CD4-positive, alpha-beta T cell (primary cell): ENCODE data around the gene EZR. TPM values are rescaled to one million over a fixed set of nuclear protein-coding genes. Genes with fewer than 3 reads are reported as not detected.

Source experiments
- ATAC-seq: fragments of 200-7000 bp; cut with Tn5 transposase; one replicate; pipeline ENCODE4 v1.10.0; 2022; ENCODE audit warnings: mild to moderate bottlenecking; ENCODE audit not compliant: poor library complexity
- CTCF ChIA-PET: fragments of 350-600 bp; sonication (Branson Sonifier 250); formaldehyde crosslinking; loops from one replicate; lab custom pipeline; 2021; ENCODE audit warnings: antibody characterized with exemption, inconsistent platforms; lab: Charles Lee
- POLR2A ChIA-PET: fragments of 350-600 bp; sonication (Branson Sonifier 250); formaldehyde crosslinking; loops from one replicate; lab custom pipeline; 2021; ENCODE audit warnings: antibody characterized with exemption, inconsistent platforms; lab: Charles Lee
- DNase-seq, 14 experiments: peaks; one replicate each; pipeline ENCODE4 v3.0.0-alpha.2; 2013 to 2020; ENCODE audit warnings: mixed read lengths in 2 of 14
- H3K27ac ChIP-seq, 2 donors: one replicate each; pipeline versions ENCODE4 v1.5.1 to v1.7.0; 2013; ENCODE audit warnings: low read length in 2 of 2, low read depth in 1 of 2, mild to moderate bottlenecking in 1 of 2
- H3K27me3 ChIP-seq, 2 experiments: 1 replicate in 1 of 2; 2 replicates in 1 of 2; pipeline versions ENCODE4 v1.6.1 to v1.7.0; 2013; ENCODE audit warnings: low read length in 2 of 2, control low read depth in 1 of 2, mild to moderate bottlenecking in 1 of 2, moderate library complexity in 1 of 2; ENCODE audit not compliant: insufficient read depth in 2 of 2, control insufficient read depth in 1 of 2
- H3K36me3 ChIP-seq: one replicate; pipeline ENCODE4 v1.6.1; 2013; ENCODE audit warnings: low read length, control low read depth; ENCODE audit not compliant: insufficient read depth
- H3K4me1 ChIP-seq: one replicate; pipeline ENCODE4 v1.6.1; 2013; ENCODE audit warnings: low read length, control low read depth; ENCODE audit not compliant: insufficient read depth
- H3K4me3 ChIP-seq: one replicate; pipeline ENCODE4 v1.5.1; 2013; ENCODE audit warnings: mild to moderate bottlenecking, low read length, moderate library complexity
- H3K9me3 ChIP-seq, 2 experiments: 1 replicate in 1 of 2; 2 replicates in 1 of 2; pipeline versions ENCODE4 v1.6.1 to v1.7.0; 2013; ENCODE audit warnings: low read length in 2 of 2, mild to moderate bottlenecking in 2 of 2, control low read depth in 1 of 2, moderate library complexity in 1 of 2; ENCODE audit not compliant: control insufficient read depth in 1 of 2, insufficient read depth in 1 of 2
- H3K27ac Mint-ChIP-seq: one replicate; pipeline ENCODE4 v1.8.0; 2020; ENCODE audit warnings: mixed read lengths
- H3K27me3 Mint-ChIP-seq: one replicate; pipeline ENCODE4 v1.8.0; 2021; ENCODE audit warnings: mixed read lengths
- H3K36me3 Mint-ChIP-seq: one replicate; pipeline ENCODE4 v1.8.0; 2021; ENCODE audit warnings: low read depth, mixed read lengths
- H3K4me1 Mint-ChIP-seq: one replicate; pipeline ENCODE4 v1.8.0; 2021; ENCODE audit warnings: low read depth, mixed read lengths
- H3K4me3 Mint-ChIP-seq: one replicate; pipeline ENCODE4 v1.8.0; 2020; ENCODE audit warnings: mild to moderate bottlenecking, mixed read lengths
- H3K9me3 Mint-ChIP-seq: one replicate; pipeline ENCODE4 v1.8.0; 2020; ENCODE audit warnings: mixed read lengths
- intact Hi-C, 2 experiments: fragments of 100-400 bp; cut with DNase I in 1 of 2; cut with micrococcal nuclease in 1 of 2; formaldehyde crosslinking; loops; one replicate each; pipeline versions ENCODE4 v1.15.1 to v1.9.0; 2023 to 2025; cut with DNase I, micrococcal nuclease
- total RNA-seq, 174 experiments: library from RNA in 2 of 174; stranded (reverse) in 2 of 174; gene quantifications; one replicate each; pipeline ENCODE4 v1.2.3 and lab custom pipeline; 2021 to 2026
- TF ChIP-seq, protein P1 (sequence below): fragments of 200-600 bp; IDR thresholded peaks from one replicate; pipeline ENCODE4 v1.8.0; 2022; ENCODE audit warnings: antibody characterized with exemption, mild to moderate bottlenecking

Gene EZR
- total RNA-seq, 2 experiments from 2014 or later = 434 to 449 TPM

DNA sequence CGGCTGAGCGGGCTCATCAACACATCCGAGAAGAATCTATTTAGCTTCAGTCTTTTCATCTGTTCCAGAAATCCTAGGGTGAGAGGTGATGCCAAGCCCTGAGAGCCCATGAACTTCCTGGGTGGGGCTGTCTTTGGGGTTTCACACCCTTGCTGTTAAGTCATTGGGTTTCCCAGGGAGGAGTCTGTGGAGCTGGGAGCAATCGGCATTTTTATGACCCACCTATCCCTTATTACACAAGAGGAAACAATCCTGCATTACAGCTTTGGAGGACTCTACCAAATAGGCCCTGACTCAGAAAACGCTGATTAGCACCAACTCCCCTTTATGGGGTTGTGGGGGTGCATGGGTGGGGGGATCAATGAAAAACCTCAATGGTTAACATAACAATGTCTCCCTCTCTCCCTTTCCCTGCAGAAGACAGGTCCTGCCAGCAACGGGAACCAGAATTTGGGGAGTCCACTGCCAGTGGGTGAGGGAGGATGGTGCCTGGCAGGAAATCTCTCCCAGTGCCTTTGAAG is 46.3 kb downstream of the EZR start:
- peak overlapping the region; percentile 54 for H3K4me3 Mint-ChIP-seq
- H3K27me3 Mint-ChIP-seq = no peaks in the 10 kb centered on the region
- TF ChIP-seq, protein P1, sequence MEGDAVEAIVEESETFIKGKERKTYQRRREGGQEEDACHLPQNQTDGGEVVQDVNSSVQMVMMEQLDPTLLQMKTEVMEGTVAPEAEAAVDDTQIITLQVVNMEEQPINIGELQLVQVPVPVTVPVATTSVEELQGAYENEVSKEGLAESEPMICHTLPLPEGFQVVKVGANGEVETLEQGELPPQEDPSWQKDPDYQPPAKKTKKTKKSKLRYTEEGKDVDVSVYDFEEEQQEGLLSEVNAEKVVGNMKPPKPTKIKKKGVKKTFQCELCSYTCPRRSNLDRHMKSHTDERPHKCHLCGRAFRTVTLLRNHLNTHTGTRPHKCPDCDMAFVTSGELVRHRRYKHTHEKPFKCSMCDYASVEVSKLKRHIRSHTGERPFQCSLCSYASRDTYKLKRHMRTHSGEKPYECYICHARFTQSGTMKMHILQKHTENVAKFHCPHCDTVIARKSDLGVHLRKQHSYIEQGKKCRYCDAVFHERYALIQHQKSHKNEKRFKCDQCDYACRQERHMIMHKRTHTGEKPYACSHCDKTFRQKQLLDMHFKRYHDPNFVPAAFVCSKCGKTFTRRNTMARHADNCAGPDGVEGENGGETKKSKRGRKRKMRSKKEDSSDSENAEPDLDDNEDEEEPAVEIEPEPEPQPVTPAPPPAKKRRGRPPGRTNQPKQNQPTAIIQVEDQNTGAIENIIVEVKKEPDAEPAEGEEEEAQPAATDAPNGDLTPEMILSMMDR = no peak
- ChIA-PET CTCF (no interaction called here), POLR2A (interaction anchor here (1.2 to 2.8 kb wide), 3 partner anchors 10 to 97 kb away, joined by 3 to 12 read pairs (median 4); no protein-coding TSS in a partner anchor)
- intact Hi-C loops = loop anchor here in 1 of 2 experiments (10.0 kb wide), 1 partner anchor 58 kb away; no protein-coding TSS in a partner anchor
- peaks cover 67% of the 10 kb centered on the region for H3K4me1 Mint-ChIP-seq
- ATAC-seq (no peak), DNase-seq (peak in 2 of 14 experiments; percentile 57 to 62)
- peaks cover 99% of the 10 kb centered on the region for H3K36me3 ChIP-seq
- peaks cover 47% of the 10 kb centered on the region for H3K4me1 ChIP-seq
- H3K36me3 Mint-ChIP-seq = peaks cover 100% of the 10 kb centered on the region
- H3K9me3 Mint-ChIP-seq = no peaks in the 10 kb centered on the region
- H3K27me3 ChIP-seq = no peaks in the 10 kb centered on the region
- peak overlapping the region in 1 of 2 donors; percentile 11 for H3K27ac ChIP-seq
- H3K4me3 ChIP-seq = no peak overlapping the region
- peak overlapping the region; percentile 74 for H3K27ac Mint-ChIP-seq
- H3K9me3 ChIP-seq = no peaks in the 10 kb centered on the region

DNA sequence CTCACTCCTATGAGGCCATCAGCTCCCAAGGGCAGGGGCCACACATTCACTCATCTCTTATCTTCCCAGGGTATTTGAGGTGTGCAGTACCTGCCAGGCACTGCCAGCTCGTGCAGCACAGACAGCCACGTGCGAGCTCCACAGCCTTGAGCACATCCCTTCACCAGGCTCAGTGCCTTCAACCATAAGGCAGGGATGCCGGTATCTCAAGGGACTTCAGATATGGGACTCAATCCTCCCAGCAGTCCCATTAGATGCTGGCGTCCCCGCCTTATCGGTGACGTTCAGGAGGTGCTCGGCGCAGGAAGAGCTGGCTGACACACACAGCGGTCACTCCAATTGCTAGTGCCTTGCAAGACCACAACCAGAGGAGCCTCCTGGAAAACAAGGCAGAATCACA is 47.0 kb downstream of the EZR start:
- peak overlapping the region in 1 of 2 donors; percentile 11 for H3K27ac ChIP-seq
- ATAC-seq (no peak), DNase-seq (no peak)
- H3K36me3 ChIP-seq = peaks cover 99% of the 10 kb centered on the region
- no peaks in the 10 kb centered on the region for H3K27me3 ChIP-seq
- peaks cover 47% of the 10 kb centered on the region for H3K4me1 ChIP-seq
- Mint-ChIP-seq H3K4me1 (peaks cover 63% of the 10 kb centered on the region), H3K36me3 (peaks cover 100% of the 10 kb centered on the region), H3K27me3 (peaks cover 1% of the 10 kb centered on the region), H3K9me3 (no peaks in the 10 kb centered on the region), H3K27ac (peak overlapping the region; percentile 74), H3K4me3 (peak overlapping the region; percentile 73)
- TF ChIP-seq, protein P1 = no peak
- no peak overlapping the region for H3K4me3 ChIP-seq
- CTCF ChIA-PET = interaction anchor here (0.5 to 1.1 kb wide), 2 partner anchors 20 to 200 kb away, joined by 3 read pairs; no protein-coding TSS in a partner anchor
- intact Hi-C loops = loop anchor here in 1 of 2 experiments (10.0 kb wide), 1 partner anchor 57 kb away; no protein-coding TSS in a partner anchor
- POLR2A ChIA-PET = interaction anchor here (1.0 to 2.8 kb wide), 4 partner anchors 11 to 98 kb away, joined by 3 to 12 read pairs (median 4); no protein-coding TSS in a partner anchor
- H3K9me3 ChIP-seq = no peaks in the 10 kb centered on the region

DNA sequence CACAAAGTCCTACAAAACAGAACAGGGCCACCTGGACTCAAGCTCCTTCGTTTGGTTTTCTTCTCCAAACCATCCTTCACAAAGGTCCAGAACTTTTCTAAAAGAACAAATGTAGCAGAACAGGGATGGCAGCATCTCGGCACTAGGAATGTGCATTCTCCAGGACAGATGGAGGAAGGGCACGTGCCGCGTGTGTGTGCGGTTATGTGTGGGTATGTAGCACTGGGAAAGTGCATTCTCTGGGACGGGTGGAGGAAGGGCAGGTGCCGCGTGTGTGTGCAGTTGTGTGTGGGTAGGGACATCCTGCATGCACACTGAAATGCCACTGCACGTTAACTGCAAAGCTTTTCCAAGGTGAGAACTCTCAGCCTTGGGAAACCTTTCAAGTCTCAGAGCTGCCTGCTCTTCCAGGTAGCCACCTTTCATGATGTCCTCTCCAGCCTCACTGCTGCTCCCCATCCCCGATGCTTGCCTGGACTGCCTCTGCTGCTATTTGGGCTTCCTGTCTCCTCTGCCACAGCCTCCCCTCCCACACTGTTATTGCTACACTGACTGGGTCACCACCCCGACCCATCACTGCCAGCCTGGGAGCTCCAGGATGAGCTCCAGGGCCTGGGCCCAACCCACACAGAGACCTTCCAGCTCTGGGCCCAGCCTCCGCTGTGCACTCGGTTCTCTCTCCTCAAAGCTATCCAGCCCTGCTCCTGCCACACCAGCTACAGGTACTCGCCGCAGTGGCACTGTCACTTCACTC is 47.6 kb downstream of the EZR start:
- Histone ChIP-seq H3K9me3 (no peaks in the 10 kb centered on the region), H3K27ac (peak overlapping the region in 1 of 2 donors; percentile 11), H3K4me1 (peaks cover 47% of the 10 kb centered on the region), H3K27me3 (no peaks in the 10 kb centered on the region), H3K4me3 (no peak overlapping the region), H3K36me3 (peaks cover 99% of the 10 kb centered on the region)
- ATAC-seq (peak; percentile 6), DNase-seq (peak in 1 of 14 experiments; percentile 39)
- ChIA-PET CTCF (interaction anchor here (0.5 to 1.1 kb wide), 2 partner anchors 20 to 201 kb away, joined by 3 read pairs; no protein-coding TSS in a partner anchor), POLR2A (interaction anchor here (0.5 to 2.8 kb wide), 5 partner anchors 12 to 1125 kb away, joined by 3 to 12 read pairs (median 4); no protein-coding TSS in a partner anchor)
- TF ChIP-seq, protein P1 = no peak
- Mint-ChIP-seq H3K27ac (peak overlapping the region; percentile 74), H3K36me3 (peaks cover 100% of the 10 kb centered on the region), H3K27me3 (peaks cover 4% of the 10 kb centered on the region), H3K9me3 (no peaks in the 10 kb centered on the region), H3K4me1 (peaks cover 57% of the 10 kb centered on the region), H3K4me3 (peak overlapping the region; percentile 73)
- intact Hi-C loops = loop anchor here in 1 of 2 experiments (10.0 kb wide), 1 partner anchor 57 kb away; no protein-coding TSS in a partner anchor
